Measurements from ENCODE around the gene FAM53B. TPM values are rescaled to one million over a fixed set of nuclear protein-coding genes. Genes with fewer than 3 reads are reported as not detected.

The FAM53B gene
- polyA plus RNA-seq, 1 of the 3 experiments (the other 2 are of a cell fraction), result 5.6 TPM

- Histone ChIP-seq H3K4me1 (ENCODE audit: control insufficient read depth in 1 of 2, insufficient read depth in 2 of 2, low read depth in 1 of 2, low read length in 1 of 2) (peaks cover 0 to 5% of the 10 kb centered on the region in 2 experiments; a peak in 1 of 4 replicates), H2AFZ (ENCODE audit: low read depth) (no peak overlapping the region), H3K27ac (ENCODE audit: low read depth in 2 of 2, low read length in 1 of 2) (no peak overlapping the region), H3K4me3 (ENCODE audit: low read depth in 2 of 2, low read length in 1 of 2) (no peak overlapping the region), H3K9me3 (no peaks in the 10 kb centered on the region), H3K36me3 (replicated peaks in 1 of 2; ENCODE audit: control insufficient read depth in 1 of 2, insufficient read depth in 2 of 2, low read length in 1 of 2) (peaks cover 6 to 44% of the 10 kb centered on the region in 2 experiments), H3K79me2 (ENCODE audit: insufficient read depth) (no peaks in the 10 kb centered on the region), H3K27me3 (ENCODE audit: insufficient read depth) (no peaks in the 10 kb centered on the region), H3K4me2 (no peak overlapping the region), H3K9me2 (no peaks in the 10 kb centered on the region), H3K9ac (no peak overlapping the region), H3F3A (replicated peaks; ENCODE audit: insufficient read depth) (no peaks in the 10 kb centered on the region), H4K20me1 (ENCODE audit: insufficient read depth) (no peaks in the 10 kb centered on the region)
- TF ChIP-seq TEAD4 (IDR thresholded peaks at IDR 0.05; ENCODE audit: borderline replicate concordance, insufficient read depth), result no peak
- TF ChIP-seq RCOR1 (IDR thresholded peaks at IDR 0.05; ENCODE audit: low read length), result no peak
- TF ChIP-seq PBX3 (IDR thresholded peaks at IDR 0.05), result no peak
- TF ChIP-seq EP300 (IDR thresholded peaks at IDR 0.05; ENCODE audit: borderline replicate concordance in 1 of 2, low read depth in 1 of 2, low read length in 1 of 2), result no peak
- TF ChIP-seq RAD21 (IDR thresholded peaks at IDR 0.05; ENCODE audit: low read length), result no peak
- DNase-seq, result no peak
- CTCF ChIA-PET, result interaction anchor here (0.7 to 2.0 kb wide), 4 partner anchors 12 to 60 kb away, joined by 3 to 6 read pairs (median 4); no protein-coding TSS in a partner anchor
- POLR2A ChIA-PET, result interaction anchor here (1.1 to 1.4 kb wide), 2 partner anchors 8 to 24 kb away, joined by 3 to 4 read pairs; no protein-coding TSS in a partner anchor
- WGBS (ENCODE audit: low lambda C conversion rate), result 93% methylated on average over 5 of the region's 12 CpGs
These were observed 58.9 kb downstream of the FAM53B start for GRCh38 chr10:124685261-124685660.

DNA sequence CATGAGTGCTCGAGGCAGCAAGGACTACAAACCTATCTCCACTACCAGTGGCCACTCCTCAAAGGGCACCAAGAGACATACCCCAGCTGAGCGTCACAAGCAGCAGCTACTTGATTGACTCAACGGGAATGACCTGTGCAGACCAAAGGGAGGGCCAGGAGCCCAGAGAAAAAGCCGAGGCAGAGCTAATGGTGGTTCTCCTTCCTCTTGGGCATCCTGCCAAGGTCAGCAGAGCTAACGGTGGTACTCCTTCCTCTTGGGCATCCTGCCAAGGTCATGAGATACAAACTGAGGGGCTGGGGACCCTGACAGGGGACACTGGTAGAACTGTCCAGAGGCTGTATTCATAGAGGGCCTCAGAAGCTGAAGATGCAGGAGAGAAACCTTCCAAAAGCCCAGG lies 60.4 kb downstream of the FAM53B start:
- no peak overlapping the region for H3K4me2 ChIP-seq
- H3K27me3 ChIP-seq (ENCODE audit: insufficient read depth), result no peaks in the 10 kb centered on the region
- no peaks in the 10 kb centered on the region for H3K9me2 ChIP-seq
- CTCF ChIA-PET, result interaction anchor here (1.2 to 2.0 kb wide), 2 partner anchors 9 to 57 kb away, joined by 3 to 6 read pairs; no protein-coding TSS in a partner anchor
- H3F3A ChIP-seq (replicated peaks; ENCODE audit: insufficient read depth), result no peaks in the 10 kb centered on the region
- POLR2A ChIA-PET, result no interaction called here
- H3K79me2 ChIP-seq (ENCODE audit: insufficient read depth), result peaks cover 5% of the 10 kb centered on the region; the same call in 1 of the 2 replicates
- WGBS (ENCODE audit: low lambda C conversion rate), result 96% methylated on average over 3 of the region's 5 CpGs
- peaks cover 6 to 35% of the 10 kb centered on the region in 2 experiments for H3K36me3 ChIP-seq (replicated peaks in 1 of 2; ENCODE audit: control insufficient read depth in 1 of 2, insufficient read depth in 2 of 2, low read length in 1 of 2)
- H3K4me3 ChIP-seq (ENCODE audit: low read depth in 2 of 2, low read length in 1 of 2), result no peak overlapping the region
- peaks cover 0 to 9% of the 10 kb centered on the region in 2 experiments; a peak in 1 of 4 replicates for H3K4me1 ChIP-seq (ENCODE audit: control insufficient read depth in 1 of 2, insufficient read depth in 2 of 2, low read depth in 1 of 2, low read length in 1 of 2)
- DNase-seq, result no peak
- H3K9ac ChIP-seq, result no peak overlapping the region
- no peaks in the 10 kb centered on the region for H4K20me1 ChIP-seq (ENCODE audit: insufficient read depth)
- no peaks in the 10 kb centered on the region for H3K9me3 ChIP-seq
- TF ChIP-seq YY1 (IDR thresholded peaks at IDR 0.05; ENCODE audit: low read depth) (no peak), ZBTB33 (IDR thresholded peaks at IDR 0.05; ENCODE audit: borderline replicate concordance, low read depth) (no peak), RXRA (IDR thresholded peaks at IDR 0.05; ENCODE audit: borderline replicate concordance, low read depth) (no peak), RAD21 (IDR thresholded peaks at IDR 0.05; ENCODE audit: low read length) (no peak), TCF12 (IDR thresholded peaks at IDR 0.05) (no peak), GATA2 (CRISPR knock-in tag; IDR thresholded peaks at IDR 0.05) (no peak), EZH2phosphoT487 (IDR thresholded peaks at IDR 0.05; ENCODE audit: borderline replicate concordance, low read depth) (no peak), FOXJ3 (CRISPR knock-in tag; IDR thresholded peaks at IDR 0.05) (no peak), PBX3 (IDR thresholded peaks at IDR 0.05) (no peak), RCOR1 (IDR thresholded peaks at IDR 0.05; ENCODE audit: low read length) (no peak), ELF1 (IDR thresholded peaks at IDR 0.05) (no peak), MXI1 (IDR thresholded peaks at IDR 0.05; ENCODE audit: low read depth, low read length) (no peak), GABPA (IDR thresholded peaks at IDR 0.05; ENCODE audit: low read depth) (no peak), EP300 (IDR thresholded peaks at IDR 0.05; ENCODE audit: borderline replicate concordance in 1 of 2, low read depth in 1 of 2, low read length in 1 of 2) (no peak), MEF2A (IDR thresholded peaks at IDR 0.05; ENCODE audit: borderline replicate concordance, low read depth) (no peak)
- TF ChIP-seq, protein P1, sequence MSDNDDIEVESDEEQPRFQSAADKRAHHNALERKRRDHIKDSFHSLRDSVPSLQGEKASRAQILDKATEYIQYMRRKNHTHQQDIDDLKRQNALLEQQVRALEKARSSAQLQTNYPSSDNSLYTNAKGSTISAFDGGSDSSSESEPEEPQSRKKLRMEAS (IDR thresholded peaks at IDR 0.05; ENCODE audit: low read depth), result no peak
- TF ChIP-seq, protein P2, sequence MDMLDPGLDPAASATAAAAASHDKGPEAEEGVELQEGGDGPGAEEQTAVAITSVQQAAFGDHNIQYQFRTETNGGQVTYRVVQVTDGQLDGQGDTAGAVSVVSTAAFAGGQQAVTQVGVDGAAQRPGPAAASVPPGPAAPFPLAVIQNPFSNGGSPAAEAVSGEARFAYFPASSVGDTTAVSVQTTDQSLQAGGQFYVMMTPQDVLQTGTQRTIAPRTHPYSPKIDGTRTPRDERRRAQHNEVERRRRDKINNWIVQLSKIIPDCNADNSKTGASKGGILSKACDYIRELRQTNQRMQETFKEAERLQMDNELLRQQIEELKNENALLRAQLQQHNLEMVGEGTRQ (IDR thresholded peaks at IDR 0.05; ENCODE audit: borderline replicate concordance, low read depth, low read length), result no peak
- no peak overlapping the region for H2AFZ ChIP-seq (ENCODE audit: low read depth)
- H3K27ac ChIP-seq (ENCODE audit: low read depth in 2 of 2, low read length in 1 of 2), result no peak overlapping the region; a peak in 1 of 4 replicates
